ENCODE data around the gene EXOSC2. TPM values are rescaled to one million over a fixed set of nuclear protein-coding genes. Genes with fewer than 3 reads are reported as not detected.

Gene EXOSC2
- total and polyA plus RNA-seq, 9 donors, result 14.7 to 40.1 (median 33.1) TPM

GRCh38 chr9:130687615-130688014 is 6.0 kb upstream of the EXOSC2 start:
- H3K36me3 ChIP-seq, result no peaks in the 10 kb centered on the region

GRCh38 chr9:130688072-130688471 is 5.5 kb upstream of the EXOSC2 start:
- Histone ChIP-seq H3K27me3 (no peaks in the 10 kb centered on the region), H3K4me3 (no peak overlapping the region), H3K27ac (no peak overlapping the region), H3K4me1 (ENCODE audit: insufficient read depth) (peaks cover 3% of the 10 kb centered on the region), H3K36me3 (no peaks in the 10 kb centered on the region), H3K9me3 (no peaks in the 10 kb centered on the region)
- intact Hi-C loops (cut with DNase I), result loop anchor here in 2 of 4 donors (10.0 kb wide), 2 partner anchors 573 to 583 kb away; no protein-coding TSS in a partner anchor
- TF ChIP-seq POLR2A (IDR thresholded peaks at IDR 0.05) (no peak), EP300 (IDR thresholded peaks at IDR 0.05) (no peak), CTCF (IDR thresholded peaks at IDR 0.05) (no peak)
- no peak for DNase-seq
- 78 to 90% (median 84%) methylated on average over 5 of the region's 5 CpGs for WGBS, 3 donors

More at GRCh38 chr9:130687615-130688014, 6.0 kb upstream of the EXOSC2 start:
- H3K4me3 ChIP-seq, result no peak overlapping the region
- H3K27ac ChIP-seq, result no peak overlapping the region
- no peaks in the 10 kb centered on the region for H3K9me3 ChIP-seq
- peaks cover 3% of the 10 kb centered on the region for H3K4me1 ChIP-seq (ENCODE audit: insufficient read depth)
- no peak for TF ChIP-seq EP300 (IDR thresholded peaks at IDR 0.05)
- no peak for TF ChIP-seq POLR2A (IDR thresholded peaks at IDR 0.05)
- TF ChIP-seq CTCF (IDR thresholded peaks at IDR 0.05), result no peak
- intact Hi-C loops (cut with DNase I), result loop anchor here in 2 of 4 donors (10.0 kb wide), 2 partner anchors 573 to 583 kb away; no protein-coding TSS in a partner anchor
- WGBS, 3 donors, result 71 to 87% (median 81%) methylated on average over 2 of the region's 2 CpGs
- H3K27me3 ChIP-seq, result no peaks in the 10 kb centered on the region
- no peak for DNase-seq

GRCh38 chr9:130689572-130689936 is 4.0 kb upstream of the EXOSC2 start:
- no peaks in the 10 kb centered on the region for H3K36me3 ChIP-seq
- peaks cover 3% of the 10 kb centered on the region for H3K4me1 ChIP-seq (ENCODE audit: insufficient read depth)
- intact Hi-C loops (cut with DNase I), result loop anchor here in 2 of 4 donors (10.0 kb wide), 2 partner anchors 575 to 585 kb away; no protein-coding TSS in a partner anchor
- H3K27ac ChIP-seq, result peak overlapping the region; percentile 35 to 67
- WGBS, 3 donors, result 8 to 18% (median 9%) methylated on average over 1 of the region's 1 CpG
- DNase-seq, result no peak
- no peak for TF ChIP-seq CTCF (IDR thresholded peaks at IDR 0.05)
- TF ChIP-seq EP300 (IDR thresholded peaks at IDR 0.05), result no peak
- no peak for TF ChIP-seq POLR2A (IDR thresholded peaks at IDR 0.05)
- H3K9me3 ChIP-seq, result no peaks in the 10 kb centered on the region
- no peaks in the 10 kb centered on the region for H3K27me3 ChIP-seq
- H3K4me3 ChIP-seq, result peak overlapping the region; percentile 35

- no peaks in the 10 kb centered on the region for H3K36me3 ChIP-seq
- peaks cover 6% of the 10 kb centered on the region for H3K4me1 ChIP-seq (ENCODE audit: insufficient read depth)
- H3K9me3 ChIP-seq, result no peaks in the 10 kb centered on the region
- H3K27me3 ChIP-seq, result no peaks in the 10 kb centered on the region
- TF ChIP-seq EP300 (IDR thresholded peaks at IDR 0.05) (no peak), CTCF (IDR thresholded peaks at IDR 0.05) (no peak), POLR2A (IDR thresholded peaks at IDR 0.05) (peak; percentile 80)
- 5 to 17% (median 11%) methylated on average over 15 of the region's 15 CpGs for whole genome bisulfite sequencing, 3 donors
- peak; percentile 66 to 90 (median 84) for DNase-seq
- intact Hi-C loops (cut with DNase I), result loop anchor here in 2 of 4 donors (10.0 kb wide), 2 partner anchors 575 to 585 kb away; no protein-coding TSS in a partner anchor
- H3K27ac ChIP-seq, result peak overlapping the region; percentile 35 to 67
- peak overlapping the region; percentile 35 for H3K4me3 ChIP-seq
Measured at GRCh38 chr9:130689937-130690700, 3.5 kb upstream of the EXOSC2 start.
